Trophoblast cell (in vitro differentiated cells and primary cell): ENCODE data around the gene RABL2B.

Source experiments
- DNase-seq, 2 donors: peaks; one replicate each; pipeline ENCODE4 v3.0.0-alpha.2; 2016
- H2AFZ ChIP-seq: 2 replicates; pipeline ENCODE4 v1.6.1; 2013; ENCODE audit warnings: low read length, moderate library complexity, mild to moderate bottlenecking; ENCODE audit not compliant: insufficient read depth, poor library complexity
- H2AK5ac ChIP-seq: 2 replicates; pipeline ENCODE4 v1.6.1; 2013; ENCODE audit warnings: mild to moderate bottlenecking, low read length
- H2BK120ac ChIP-seq: 2 replicates; pipeline ENCODE4 v1.6.1; 2013; ENCODE audit warnings: low read length, mild to moderate bottlenecking, moderate library complexity; ENCODE audit not compliant: insufficient read depth, poor library complexity
- H2BK12ac ChIP-seq: 2 replicates; pipeline ENCODE4 v1.6.1; 2013; ENCODE audit warnings: mild to moderate bottlenecking, low read length, moderate library complexity
- H2BK5ac ChIP-seq: 2 replicates; pipeline ENCODE4 v1.6.1; 2013; ENCODE audit warnings: low read length, low read depth, moderate library complexity, mild to moderate bottlenecking; ENCODE audit not compliant: poor library complexity
- H3K14ac ChIP-seq: 2 replicates; pipeline ENCODE4 v1.6.1; 2013; ENCODE audit warnings: mild to moderate bottlenecking, low read length
- H3K18ac ChIP-seq: 2 replicates; pipeline ENCODE4 v1.6.1; 2013; ENCODE audit warnings: mild to moderate bottlenecking, low read length
- H3K23ac ChIP-seq: 2 replicates; pipeline ENCODE4 v1.6.1; 2013; ENCODE audit warnings: low read length
- H3K27ac ChIP-seq: 2 replicates; pipeline ENCODE4 v1.5.1; 2013; ENCODE audit warnings: low read depth, mild to moderate bottlenecking, inconsistent platforms, low read length, moderate library complexity
- H3K27me3 ChIP-seq: 2 replicates; pipeline ENCODE4 v1.6.1; 2013; ENCODE audit warnings: inconsistent platforms, mild to moderate bottlenecking, low read length, moderate library complexity; ENCODE audit not compliant: insufficient read depth
- H3K36me3 ChIP-seq, 2 experiments: 1 replicate in 1 of 2; 2 replicates in 1 of 2; pipeline ENCODE4 v1.6.1; 2013; ENCODE audit warnings: low read length in 2 of 2, mild to moderate bottlenecking in 2 of 2, moderate library complexity in 1 of 2; ENCODE audit not compliant: insufficient read depth in 2 of 2, control insufficient read depth in 1 of 2
- H3K4ac ChIP-seq: 2 replicates; pipeline ENCODE4 v1.6.1; 2013; ENCODE audit warnings: low read depth, mild to moderate bottlenecking, low read length, moderate library complexity
- H3K4me1 ChIP-seq, 2 experiments: 1 replicate in 1 of 2; 2 replicates in 1 of 2; pipeline ENCODE4 v1.6.1; 2013; ENCODE audit warnings: low read length in 2 of 2, mild to moderate bottlenecking in 2 of 2, moderate library complexity in 1 of 2; ENCODE audit not compliant: insufficient read depth in 2 of 2, control insufficient read depth in 1 of 2
- H3K4me2 ChIP-seq: 2 replicates; pipeline ENCODE4 v1.6.1; 2013; ENCODE audit warnings: inconsistent platforms, mild to moderate bottlenecking, low read length, moderate library complexity
- H3K4me3 ChIP-seq: 2 replicates; pipeline ENCODE4 v1.5.1; 2013; ENCODE audit warnings: mild to moderate bottlenecking, low read depth, low read length, inconsistent platforms
- H3K79me1 ChIP-seq: one replicate; pipeline ENCODE4 v1.6.1; 2013; ENCODE audit warnings: low read length
- H3K79me2 ChIP-seq: 2 replicates; pipeline ENCODE4 v1.6.1; 2013; ENCODE audit warnings: low read length, mild to moderate bottlenecking; ENCODE audit not compliant: control insufficient read depth, insufficient read depth, poor library complexity
- H3K9ac ChIP-seq: 2 replicates; pipeline ENCODE4 v1.6.1; 2013; ENCODE audit warnings: mild to moderate bottlenecking, low read length
- H3K9me3 ChIP-seq: 2 replicates; pipeline ENCODE4 v1.6.1; 2013; ENCODE audit warnings: low read depth, mild to moderate bottlenecking, control low read depth, inconsistent platforms, low read length; ENCODE audit not compliant: insufficient read depth
- H4K12ac ChIP-seq: 2 replicates; pipeline ENCODE4 v1.6.1; 2013; ENCODE audit warnings: low read depth, mild to moderate bottlenecking, low read length, moderate library complexity
- H4K8ac ChIP-seq: 2 replicates; pipeline ENCODE4 v1.6.1; 2013; ENCODE audit warnings: low read depth, mild to moderate bottlenecking, low read length, moderate library complexity
- H4K91ac ChIP-seq: one replicate; pipeline ENCODE4 v1.6.1; 2013; ENCODE audit warnings: low read depth, mild to moderate bottlenecking, low read length, moderate library complexity
- WGBS: extraction: QIAGEN DNeasy Blood & Tissue Kit; methylation state at CpG from one replicate; pipeline ENCODE4 v1.1.7; 2013; ENCODE audit warnings: missing lambda C conversion rate; ENCODE audit not compliant: insufficient read length, insufficient coverage; ENCODE audit errors: extremely low coverage; 5-methylcytosine and 5-hydroxymethylcytosine counted together

RABL2B gene

GRCh38 chr22:50717709-50718351 is 65.6 kb downstream of the RABL2B start:
- H2BK12ac ChIP-seq: no peak overlapping the region
- WGBS: no CpG with 5 or more reads among the region's 10 CpGs

More at GRCh38 chr22:50717709-50718351, 65.6 kb downstream of the RABL2B start:
- H4K91ac ChIP-seq: no peak overlapping the region
- H3K79me2 ChIP-seq: no peaks in the 10 kb centered on the region
- H2BK120ac ChIP-seq: no peak overlapping the region
- no peak overlapping the region for H3K23ac ChIP-seq
- H2AFZ ChIP-seq: no peak overlapping the region
- H4K8ac ChIP-seq: no peak overlapping the region
- no peak overlapping the region for H2BK5ac ChIP-seq
- H4K12ac ChIP-seq: no peak overlapping the region
- H3K18ac ChIP-seq: no peak overlapping the region
- H3K9me3 ChIP-seq: peaks cover 13% of the 10 kb centered on the region
- H3K4me1 ChIP-seq: no peaks in the 10 kb centered on the region
- H3K27me3 ChIP-seq: peaks cover 33% of the 10 kb centered on the region
- no peak overlapping the region for H3K9ac ChIP-seq
- H3K27ac ChIP-seq: no peak overlapping the region
- no peak overlapping the region for H3K4me3 ChIP-seq
- H3K14ac ChIP-seq: no peak overlapping the region
- H2AK5ac ChIP-seq: no peak overlapping the region
- no peak for DNase-seq
- H3K36me3 ChIP-seq: no peaks in the 10 kb centered on the region
- H3K4ac ChIP-seq: no peak overlapping the region
- no peaks in the 10 kb centered on the region for H3K79me1 ChIP-seq
- no peak overlapping the region for H3K4me2 ChIP-seq
